ENCODE results near the gene PLPP4. TPM values are rescaled to one million over a fixed set of nuclear protein-coding genes. Genes with fewer than 3 reads are reported as not detected.

Gene PLPP4
- total and polyA plus RNA-seq, 2 donors (not counting 3 experiments of a cell fraction or from before 2014, with no cell fraction given), result 15.5 to 36.4 TPM

- dilution Hi-C loops (cut with MboI; ENCODE audit: extremely low pct_ligation_motif_present, low sequenced_read_pairs), result no loop called here
- Histone ChIP-seq H3K9me3 (replicated peaks; ENCODE audit: control insufficient read depth, insufficient read depth, low read length) (no peaks in the 10 kb centered on the region), H3K36me3 (ENCODE audit: control insufficient read depth in 2 of 2, extremely low read depth in 1 of 2, insufficient read depth in 2 of 2, low read length in 2 of 2) (no peaks in the 10 kb centered on the region), H3K9me1 (replicated peaks; ENCODE audit: control insufficient read depth, extremely low read depth, insufficient read depth, low read length) (no peaks in the 10 kb centered on the region), H3K9ac (replicated peaks; ENCODE audit: extremely low read depth, insufficient read depth, low read length) (no peak overlapping the region), H4K20me1 (replicated peaks; ENCODE audit: control insufficient read depth, extremely low read depth, insufficient read depth, low read length) (no peaks in the 10 kb centered on the region), H3K4me2 (ENCODE audit: insufficient read depth, low read length) (no peak overlapping the region), H2AFZ (ENCODE audit: low read depth, low read length) (no peak overlapping the region), H3K4me1 (ENCODE audit: control insufficient read depth, extremely low read depth, insufficient read depth, low read length) (peaks cover 16% of the 10 kb centered on the region), H3K27me3 (ENCODE audit: control insufficient read depth in 2 of 2, insufficient read depth in 2 of 2, low read length in 2 of 2) (peaks cover 0 to 3% of the 10 kb centered on the region in 2 experiments), H3K79me2 (ENCODE audit: control insufficient read depth, insufficient read depth, low read length) (peaks cover 10% of the 10 kb centered on the region), H3K27ac (ENCODE audit: insufficient read depth, low read depth, low read length) (no peak overlapping the region), H3K4me3 (replicated peaks in 1 of 3; ENCODE audit: insufficient read depth in 1 of 3, low read depth in 1 of 3, low read length in 3 of 3) (no peak overlapping the region)
- CTCF ChIA-PET, result interaction anchor here (1.3 to 3.1 kb wide), 2 partner anchors 24 to 31 kb away, joined by 3 to 17 read pairs; no protein-coding TSS in a partner anchor
- POLR2A ChIA-PET, result no interaction called here
- FAIRE-seq (no peak), DNase-seq (ENCODE audit: low read depth, low spot score) (no peak)
- no peak for TF ChIP-seq GATA2 (IDR thresholded peaks at IDR 0.05; ENCODE audit: insufficient read depth, insufficient read length, low read depth, low read length)
- no peak for TF ChIP-seq FOS (IDR thresholded peaks at IDR 0.05; ENCODE audit: borderline replicate concordance, insufficient read depth, low read length)
- no peak for TF ChIP-seq JUN (IDR thresholded peaks at IDR 0.05; ENCODE audit: borderline replicate concordance, insufficient read depth, insufficient read length, low read depth)
- no peak for TF ChIP-seq EZH2 (IDR thresholded peaks at IDR 0.05; ENCODE audit: borderline replicate concordance, low read depth, low read length, severe bottlenecking)
- TF ChIP-seq MYC (IDR thresholded peaks at IDR 0.05; ENCODE audit: low read depth, low read length), result no peak
- no peak for TF ChIP-seq MAX (IDR thresholded peaks at IDR 0.05; ENCODE audit: insufficient read depth, insufficient read length)
- TF ChIP-seq, protein P1, sequence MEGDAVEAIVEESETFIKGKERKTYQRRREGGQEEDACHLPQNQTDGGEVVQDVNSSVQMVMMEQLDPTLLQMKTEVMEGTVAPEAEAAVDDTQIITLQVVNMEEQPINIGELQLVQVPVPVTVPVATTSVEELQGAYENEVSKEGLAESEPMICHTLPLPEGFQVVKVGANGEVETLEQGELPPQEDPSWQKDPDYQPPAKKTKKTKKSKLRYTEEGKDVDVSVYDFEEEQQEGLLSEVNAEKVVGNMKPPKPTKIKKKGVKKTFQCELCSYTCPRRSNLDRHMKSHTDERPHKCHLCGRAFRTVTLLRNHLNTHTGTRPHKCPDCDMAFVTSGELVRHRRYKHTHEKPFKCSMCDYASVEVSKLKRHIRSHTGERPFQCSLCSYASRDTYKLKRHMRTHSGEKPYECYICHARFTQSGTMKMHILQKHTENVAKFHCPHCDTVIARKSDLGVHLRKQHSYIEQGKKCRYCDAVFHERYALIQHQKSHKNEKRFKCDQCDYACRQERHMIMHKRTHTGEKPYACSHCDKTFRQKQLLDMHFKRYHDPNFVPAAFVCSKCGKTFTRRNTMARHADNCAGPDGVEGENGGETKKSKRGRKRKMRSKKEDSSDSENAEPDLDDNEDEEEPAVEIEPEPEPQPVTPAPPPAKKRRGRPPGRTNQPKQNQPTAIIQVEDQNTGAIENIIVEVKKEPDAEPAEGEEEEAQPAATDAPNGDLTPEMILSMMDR (IDR thresholded peaks at IDR 0.05; ENCODE audit: extremely low read depth in 1 of 2, insufficient read depth in 1 of 2, low read depth in 1 of 2, low read length in 2 of 2), result no peak
- no peak for TF ChIP-seq POLR2A (IDR thresholded peaks at IDR 0.05; ENCODE audit: low read depth, low read length)
- no peak for TF ChIP-seq POLR2AphosphoS5 (IDR thresholded peaks at IDR 0.05; ENCODE audit: insufficient read depth, low read depth, low read length)
- intact Hi-C loops (cut with micrococcal nuclease), result no loop called here
- BruUV-seq (replicated peaks), result no TSS peak
These were observed 3.1 kb upstream of the PLPP4 start for GRCh38 chr10:120453886-120454285.
